Endothelial cell of umbilical vein (primary cell): Measurements from ENCODE around the gene RDH13. TPM values are rescaled to one million over a fixed set of nuclear protein-coding genes. Genes with fewer than 3 reads are reported as not detected.

Experiments
- BruUV-seq: library from RNA; stranded (reverse); fragments of 400-500 nt; replicated peaks from 2 replicates; lab custom pipeline; 2021; lab: Mats Ljungman, UMichigan
- CTCF ChIA-PET: fragments of 300-600, 350-600 bp; sonication (Branson Sonifier 250); formaldehyde crosslinking; loops from one replicate; lab custom pipeline; 2021; ENCODE audit warnings: antibody characterized with exemption, inconsistent platforms; lab: Charles Lee
- POLR2A ChIA-PET: fragments of 300-600, 350-600 bp; sonication (Branson Sonifier 250); formaldehyde crosslinking; loops from one replicate; lab custom pipeline; 2021; ENCODE audit warnings: antibody characterized with exemption, inconsistent platforms; lab: Charles Lee
- DNase-seq: peaks from one replicate; pipeline ENCODE4 v3.0.0-alpha.2; 2011; ENCODE audit warnings: low read depth, low spot score
- FAIRE-seq: peaks from 2 replicates; lab custom pipeline; 2011; peaks lifted over from hg19 to GRCh38; lab: Jason Lieb, UNC
- H2AFZ ChIP-seq: 2 replicates; pipeline ENCODE4 v1.6.0; 2012; ENCODE audit warnings: low read depth, low read length, control low read depth, inconsistent platforms
- H3K27ac ChIP-seq: 2 replicates; pipeline ENCODE4 v1.5.1; 2011; ENCODE audit warnings: low read depth, mild to moderate bottlenecking, control low read depth, low read length, moderate library complexity; ENCODE audit not compliant: insufficient read depth
- H3K27me3 ChIP-seq, 2 experiments: 2 replicates each; pipeline versions ENCODE4 v1.6.0 to v1.6.1; 2011; ENCODE audit warnings: low read length in 2 of 2, mixed read lengths in 1 of 2; ENCODE audit not compliant: control insufficient read depth in 2 of 2, insufficient read depth in 2 of 2
- H3K36me3 ChIP-seq, 2 experiments: 2 replicates in 1 of 2; 3 replicates in 1 of 2; pipeline ENCODE4 v1.5.1; 2011; ENCODE audit warnings: low read length in 2 of 2, mild to moderate bottlenecking in 1 of 2, moderate library complexity in 1 of 2; ENCODE audit not compliant: control insufficient read depth in 2 of 2, insufficient read depth in 2 of 2; ENCODE audit errors: extremely low read depth in 1 of 2
- H3K4me1 ChIP-seq: 3 replicates; pipeline ENCODE4 v1.5.1; 2011; ENCODE audit warnings: mild to moderate bottlenecking, low read length; ENCODE audit not compliant: control insufficient read depth, insufficient read depth; ENCODE audit errors: extremely low read depth
- H3K4me2 ChIP-seq: 2 replicates; pipeline ENCODE4 v1.6.1; 2011; ENCODE audit warnings: low read length, control low read depth, mixed read lengths; ENCODE audit not compliant: insufficient read depth
- H3K4me3 ChIP-seq, 3 experiments: fragments of 200-600 bp in 1 of 3; sonication (generic), shearing (Covaris generic) in 1 of 3; replicated peaks in 1 of 3; 2 replicates each; pipeline ENCODE4 v1.5.1; 2011 to 2016; ENCODE audit warnings: control low read depth in 3 of 3, low read length in 3 of 3, mild to moderate bottlenecking in 2 of 3, inconsistent platforms in 1 of 3, low read depth in 1 of 3, moderate library complexity in 1 of 3; ENCODE audit not compliant: insufficient read depth in 1 of 3
- H3K79me2 ChIP-seq: 2 replicates; pipeline ENCODE4 v1.6.0; 2012; ENCODE audit warnings: low read length, inconsistent platforms; ENCODE audit not compliant: control insufficient read depth, insufficient read depth
- H3K9ac ChIP-seq: replicated peaks from 2 replicates; pipeline ENCODE3; 2011; ENCODE audit warnings: low read length, control low read depth; ENCODE audit not compliant: insufficient read depth; ENCODE audit errors: extremely low read depth
- H3K9me1 ChIP-seq: replicated peaks from 3 replicates; pipeline ENCODE4 v1.6.0; 2011; ENCODE audit warnings: mild to moderate bottlenecking, low read length; ENCODE audit not compliant: control insufficient read depth, insufficient read depth; ENCODE audit errors: extremely low read depth
- H3K9me3 ChIP-seq: replicated peaks from 2 replicates; pipeline ENCODE4 v1.5.1; 2012; ENCODE audit warnings: low read length, inconsistent platforms; ENCODE audit not compliant: control insufficient read depth, insufficient read depth
- H4K20me1 ChIP-seq: replicated peaks from 2 replicates; pipeline ENCODE3; 2011; ENCODE audit warnings: mild to moderate bottlenecking, low read length; ENCODE audit not compliant: control insufficient read depth, insufficient read depth; ENCODE audit errors: extremely low read depth
- CTCF ChIP-seq, 2 donors: IDR thresholded peaks; 1 replicate in 1 of 2; 2 replicates in 1 of 2; pipeline ENCODE4 v1.5.1; 2011; ENCODE audit warnings: low read length in 2 of 2, mild to moderate bottlenecking in 2 of 2, moderate library complexity in 2 of 2, control low read depth in 1 of 2, inconsistent platforms in 1 of 2, low read depth in 1 of 2; ENCODE audit not compliant: insufficient read depth in 1 of 2; ENCODE audit errors: extremely low read depth in 1 of 2
- EZH2 ChIP-seq: IDR thresholded peaks from 2 replicates; pipeline ENCODE4 v1.6.1; 2012; ENCODE audit warnings: borderline replicate concordance, low read depth, mild to moderate bottlenecking, moderate library complexity, low read length, inconsistent platforms; ENCODE audit not compliant: severe bottlenecking
- FOS ChIP-seq: IDR thresholded peaks from 2 replicates; pipeline ENCODE4 v1.6.1; 2011; ENCODE audit warnings: mild to moderate bottlenecking, low read length, moderate library complexity, borderline replicate concordance; ENCODE audit not compliant: insufficient read depth
- GATA2 ChIP-seq: IDR thresholded peaks from 2 replicates; pipeline ENCODE4 v1.7.0; 2011; ENCODE audit warnings: low read depth, mild to moderate bottlenecking, moderate library complexity, mixed read lengths, low read length; ENCODE audit not compliant: insufficient read length, insufficient read depth
- JUN ChIP-seq: IDR thresholded peaks from 2 replicates; pipeline ENCODE4 v1.6.1; 2011; ENCODE audit warnings: borderline replicate concordance, low read depth; ENCODE audit not compliant: insufficient read length, insufficient read depth
- MYC ChIP-seq: IDR thresholded peaks from one replicate; pipeline ENCODE4 v1.6.1; 2011; ENCODE audit warnings: mild to moderate bottlenecking, low read depth, low read length
- POLR2A ChIP-seq: IDR thresholded peaks from 2 replicates; pipeline ENCODE4 v1.6.1; 2012; ENCODE audit warnings: low read depth, mild to moderate bottlenecking, control low read depth, low read length
- POLR2AphosphoS5 ChIP-seq: IDR thresholded peaks from 2 replicates; pipeline ENCODE4 v1.6.1; 2012; ENCODE audit warnings: low read depth, mild to moderate bottlenecking, control low read depth, low read length, moderate library complexity; ENCODE audit not compliant: insufficient read depth
- dilution Hi-C: fragments of 300-500 bp; cut with MboI; formaldehyde crosslinking; loops from one replicate; pipeline ENCODE4 v1.15.0; 2019; ENCODE audit warnings: low sequenced_read_pairs; ENCODE audit not compliant: extremely low pct_ligation_motif_present
- intact Hi-C: fragments of 100-400 bp; cut with micrococcal nuclease; formaldehyde crosslinking; loops from one replicate; pipeline ENCODE4 v1.10.0; 2022
- polyA plus RNA-seq, 4 experiments: library from polyadenylated mRNA; depleted of rRNA in 3 of 4; stranded (reverse) in 3 of 4; unstranded in 1 of 4; fragments of >200 nt; gene quantifications; 2 replicates each; pipeline versions ENCODE4 v1.2.1 to v1.2.3, GENCODE V29; 2011 to 2012; ENCODE audit warnings: missing spikeins in 1 of 4
- total RNA-seq: library from RNA; stranded (reverse); gene quantifications from 2 replicates; pipeline ENCODE4 v1.2.3, GENCODE V29; 2021
- TF ChIP-seq, protein P1 (sequence below): IDR thresholded peaks from 2 replicates; pipeline ENCODE4 v1.6.1; 2011; ENCODE audit not compliant: insufficient read depth, insufficient read length

The RDH13 gene
- total and polyA plus RNA-seq, 2 donors (not counting 3 experiments of a cell fraction or from before 2014, with no cell fraction given): 8.7 to 19.6 TPM

DNA sequence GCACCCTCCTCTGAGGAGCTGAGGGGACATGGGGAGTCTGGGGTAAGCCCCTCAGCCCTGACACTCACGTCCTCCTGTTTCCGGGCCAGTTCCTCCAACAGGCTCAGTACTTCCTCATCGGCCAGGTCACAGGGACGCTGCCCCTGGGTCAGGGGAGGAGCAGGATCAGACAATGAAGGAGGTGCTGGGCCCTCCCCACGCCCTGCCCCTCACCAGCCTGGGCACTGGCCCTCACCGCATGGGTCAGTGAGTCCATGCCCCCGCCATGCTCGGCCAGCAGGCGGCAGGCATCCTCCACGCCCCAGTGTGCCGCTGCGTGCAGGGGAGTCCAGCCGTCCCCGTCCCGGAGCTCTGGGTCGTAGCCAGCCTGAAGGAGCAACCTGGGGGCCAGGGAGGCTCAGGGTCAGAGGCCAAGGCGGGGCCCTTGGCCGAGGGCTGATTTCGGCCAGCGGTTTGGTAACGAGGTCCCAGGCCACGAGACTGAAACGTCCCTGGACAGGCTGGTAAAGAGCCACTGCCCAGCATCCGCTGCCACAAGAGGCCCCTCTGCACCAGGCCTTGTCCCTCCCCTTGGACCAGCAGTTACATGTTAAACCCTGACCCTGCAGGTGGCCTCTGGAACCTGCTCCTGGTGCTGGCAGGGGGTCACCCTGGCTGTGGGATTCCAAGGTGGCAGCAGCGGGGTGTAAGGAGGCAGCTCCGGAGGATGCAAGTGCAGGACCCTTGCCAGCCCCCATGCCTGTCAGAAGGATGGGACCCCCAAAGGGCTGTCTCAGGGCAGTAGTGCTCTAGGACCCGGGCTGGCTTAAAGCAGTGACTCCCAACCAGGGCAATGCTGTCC lies 36.0 kb upstream of the RDH13 start:
- Histone ChIP-seq H3K79me2 (peaks cover 2% of the 10 kb centered on the region), H3K9ac (no peak overlapping the region), H3K4me3 (no peak overlapping the region), H3K9me3 (no peaks in the 10 kb centered on the region), H3K36me3 (peaks cover 4 to 32% of the 10 kb centered on the region in 2 experiments), H2AFZ (no peak overlapping the region), H3K4me1 (no peaks in the 10 kb centered on the region), H3K9me1 (no peaks in the 10 kb centered on the region), H3K27me3 (no peaks in the 10 kb centered on the region), H3K27ac (no peak overlapping the region), H3K4me2 (no peak overlapping the region), H4K20me1 (no peaks in the 10 kb centered on the region)
- CTCF ChIA-PET: interaction anchor here (1.2 kb wide), 1 partner anchor 11 kb away, joined by 4 read pairs; no protein-coding TSS in a partner anchor
- TF ChIP-seq, protein P1, sequence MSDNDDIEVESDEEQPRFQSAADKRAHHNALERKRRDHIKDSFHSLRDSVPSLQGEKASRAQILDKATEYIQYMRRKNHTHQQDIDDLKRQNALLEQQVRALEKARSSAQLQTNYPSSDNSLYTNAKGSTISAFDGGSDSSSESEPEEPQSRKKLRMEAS: no peak
- TF ChIP-seq FOS (no peak), POLR2A (no peak), EZH2 (no peak), POLR2AphosphoS5 (no peak), JUN (no peak), GATA2 (no peak), MYC (no peak), CTCF (IDR thresholded peaks at IDR 0.05; ENCODE audit: extremely low read depth in 1 of 2, insufficient read depth in 1 of 2, low read depth in 1 of 2, low read length in 2 of 2) (no peak)
- POLR2A ChIA-PET: no interaction called here
- no TSS peak for BruUV-seq
- no peak for DNase-seq
- intact Hi-C loops: no loop called here
- FAIRE-seq: no peak
- dilution Hi-C loops: no loop called here
